DOHH2 (cell line): ENCODE results near the gene HHIPL2.

Experiments
- H3F3A ChIP-seq: fragments of 200-600 bp; sonication (generic), shearing (Covaris generic); 2 replicates; pipeline ENCODE4 v1.6.0; 2016; ENCODE audit warnings: antibody characterized with exemption, mild to moderate bottlenecking; ENCODE audit not compliant: control insufficient read depth, insufficient read depth
- H3K27ac ChIP-seq: fragments of 200-600 bp; sonication (generic); 2 replicates; pipeline ENCODE4 v1.5.1; 2014; ENCODE audit warnings: low read depth, mild to moderate bottlenecking, low read length, moderate library complexity
- H3K27me3 ChIP-seq: fragments of 200-600 bp; sonication (generic); 2 replicates; pipeline ENCODE4 v1.6.1; 2014; ENCODE audit warnings: mild to moderate bottlenecking, low read length, mixed read lengths; ENCODE audit not compliant: control insufficient read depth
- H3K36me3 ChIP-seq: fragments of 200-600 bp; sonication (generic); 2 replicates; pipeline ENCODE4 v1.6.1; 2014; ENCODE audit warnings: mild to moderate bottlenecking, low read length, moderate library complexity, mixed read lengths; ENCODE audit not compliant: control insufficient read depth
- H3K4me1 ChIP-seq: fragments of 200-600 bp; sonication (generic); 2 replicates; pipeline ENCODE4 v1.6.1; 2014; ENCODE audit warnings: mild to moderate bottlenecking, low read length, mixed read lengths; ENCODE audit not compliant: control insufficient read depth
- H3K4me2 ChIP-seq: fragments of 200-600 bp; sonication (generic); 2 replicates; pipeline ENCODE4 v1.6.0; 2014; ENCODE audit warnings: mild to moderate bottlenecking, low read length, moderate library complexity
- H3K4me3 ChIP-seq: fragments of 200-600 bp; sonication (generic); 2 replicates; pipeline ENCODE4 v1.5.1; 2014; ENCODE audit warnings: mild to moderate bottlenecking, low read length, mixed read lengths
- H3K79me2 ChIP-seq: fragments of 200-600 bp; sonication (generic); 2 replicates; pipeline ENCODE4 v1.6.1; 2014; ENCODE audit warnings: mild to moderate bottlenecking, low read length, mixed read lengths; ENCODE audit not compliant: control insufficient read depth
- H3K9me2 ChIP-seq: fragments of 200-600 bp; sonication (generic); replicated peaks from 2 replicates; pipeline ENCODE4 v1.6.1; 2014; ENCODE audit warnings: mild to moderate bottlenecking, low read length, mixed read lengths; ENCODE audit not compliant: control insufficient read depth
- H3K9me3 ChIP-seq: fragments of 200-600 bp; sonication (generic); 2 replicates; pipeline ENCODE4 v1.6.1; 2014; ENCODE audit warnings: antibody characterized with exemption, low read length, mixed read lengths; ENCODE audit not compliant: control insufficient read depth, insufficient read depth
- H4K20me1 ChIP-seq: fragments of 200-600 bp; sonication (generic); 2 replicates; pipeline ENCODE4 v1.6.0; 2014; ENCODE audit warnings: low read depth, mild to moderate bottlenecking, antibody characterized with exemption, low read length, moderate library complexity; ENCODE audit not compliant: control insufficient read depth, insufficient read depth
- EZH2phosphoT487 ChIP-seq: fragments of 200-600 bp; sonication (generic); IDR thresholded peaks from 2 replicates; pipeline ENCODE4 v1.6.1; 2017; ENCODE audit warnings: borderline replicate concordance, mild to moderate bottlenecking, antibody characterized with exemption, low read length, moderate library complexity, mixed read lengths
- TF ChIP-seq, protein P1 (sequence below): fragments of 200-600 bp; sonication (generic); IDR thresholded peaks from one replicate; pipeline ENCODE4 v1.5.1; 2014; ENCODE audit warnings: antibody characterized with exemption, mild to moderate bottlenecking, low read depth, low read length; ENCODE audit not compliant: poor library complexity, severe bottlenecking

The HHIPL2 gene

GRCh38 chr1:222539951-222540597 is 7.8 kb downstream of the HHIPL2 start:
- Histone ChIP-seq H3K79me2 (no peaks in the 10 kb centered on the region), H3K9me2 (no peaks in the 10 kb centered on the region), H3K27ac (no peak overlapping the region), H3K9me3 (no peaks in the 10 kb centered on the region), H3K4me3 (no peak overlapping the region), H4K20me1 (no peaks in the 10 kb centered on the region), H3K4me1 (no peaks in the 10 kb centered on the region), H3F3A (no peaks in the 10 kb centered on the region), H3K36me3 (no peaks in the 10 kb centered on the region), H3K4me2 (no peak overlapping the region), H3K27me3 (peaks cover 2% of the 10 kb centered on the region; the same call in 1 of the 2 replicates)
- no peak for TF ChIP-seq EZH2phosphoT487

DNA sequence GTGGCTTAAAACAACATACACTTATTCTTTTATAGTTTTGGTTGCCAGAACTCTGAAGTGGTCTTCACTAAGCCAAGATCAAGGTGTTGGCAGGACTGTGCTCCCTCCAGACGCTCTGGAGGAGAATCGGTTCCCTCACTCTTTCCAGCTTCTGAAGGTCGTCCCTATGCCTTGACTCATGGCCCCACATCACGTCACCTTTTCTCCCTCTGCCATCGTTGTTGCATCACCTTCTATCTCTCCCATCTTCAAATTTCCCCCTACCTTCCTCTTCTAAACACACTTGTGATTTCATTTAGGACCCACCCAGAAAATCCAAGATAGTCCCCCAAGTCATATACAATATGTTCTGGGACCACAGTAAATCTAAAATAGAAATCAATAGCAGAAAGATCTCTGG is 12.4 kb downstream of the HHIPL2 start:
- Histone ChIP-seq H3K27ac (no peak overlapping the region), H3K27me3 (peaks cover 2% of the 10 kb centered on the region; the same call in 1 of the 2 replicates), H3K4me2 (no peak overlapping the region), H3K9me3 (no peaks in the 10 kb centered on the region), H4K20me1 (no peaks in the 10 kb centered on the region), H3K4me1 (no peaks in the 10 kb centered on the region), H3K36me3 (no peaks in the 10 kb centered on the region), H3K9me2 (no peaks in the 10 kb centered on the region), H3F3A (no peaks in the 10 kb centered on the region), H3K4me3 (no peak overlapping the region), H3K79me2 (no peaks in the 10 kb centered on the region)
- TF ChIP-seq EZH2phosphoT487: no peak
- TF ChIP-seq, protein P1, sequence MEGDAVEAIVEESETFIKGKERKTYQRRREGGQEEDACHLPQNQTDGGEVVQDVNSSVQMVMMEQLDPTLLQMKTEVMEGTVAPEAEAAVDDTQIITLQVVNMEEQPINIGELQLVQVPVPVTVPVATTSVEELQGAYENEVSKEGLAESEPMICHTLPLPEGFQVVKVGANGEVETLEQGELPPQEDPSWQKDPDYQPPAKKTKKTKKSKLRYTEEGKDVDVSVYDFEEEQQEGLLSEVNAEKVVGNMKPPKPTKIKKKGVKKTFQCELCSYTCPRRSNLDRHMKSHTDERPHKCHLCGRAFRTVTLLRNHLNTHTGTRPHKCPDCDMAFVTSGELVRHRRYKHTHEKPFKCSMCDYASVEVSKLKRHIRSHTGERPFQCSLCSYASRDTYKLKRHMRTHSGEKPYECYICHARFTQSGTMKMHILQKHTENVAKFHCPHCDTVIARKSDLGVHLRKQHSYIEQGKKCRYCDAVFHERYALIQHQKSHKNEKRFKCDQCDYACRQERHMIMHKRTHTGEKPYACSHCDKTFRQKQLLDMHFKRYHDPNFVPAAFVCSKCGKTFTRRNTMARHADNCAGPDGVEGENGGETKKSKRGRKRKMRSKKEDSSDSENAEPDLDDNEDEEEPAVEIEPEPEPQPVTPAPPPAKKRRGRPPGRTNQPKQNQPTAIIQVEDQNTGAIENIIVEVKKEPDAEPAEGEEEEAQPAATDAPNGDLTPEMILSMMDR: no peak

GRCh38 chr1:222530852-222531251 is 17.1 kb downstream of the HHIPL2 start:
- no peaks in the 10 kb centered on the region for H4K20me1 ChIP-seq
- H3K79me2 ChIP-seq: no peaks in the 10 kb centered on the region
- no peaks in the 10 kb centered on the region for H3K36me3 ChIP-seq
- no peak overlapping the region for H3K4me2 ChIP-seq
- no peak overlapping the region for H3K27ac ChIP-seq
- no peaks in the 10 kb centered on the region for H3K4me1 ChIP-seq
- no peaks in the 10 kb centered on the region for H3F3A ChIP-seq
- TF ChIP-seq, protein P1: no peak
- no peak for TF ChIP-seq EZH2phosphoT487
- no peaks in the 10 kb centered on the region for H3K9me3 ChIP-seq
- no peak overlapping the region for H3K4me3 ChIP-seq
- peaks cover 2% of the 10 kb centered on the region; the same call in 1 of the 2 replicates for H3K27me3 ChIP-seq
- H3K9me2 ChIP-seq: no peaks in the 10 kb centered on the region

GRCh38 chr1:222529916-222530315 is 18.0 kb downstream of the HHIPL2 start:
- no peaks in the 10 kb centered on the region for H4K20me1 ChIP-seq
- no peaks in the 10 kb centered on the region for H3F3A ChIP-seq
- TF ChIP-seq EZH2phosphoT487: no peak
- TF ChIP-seq, protein P1: no peak
- no peaks in the 10 kb centered on the region for H3K9me2 ChIP-seq
- no peak overlapping the region for H3K4me3 ChIP-seq
- H3K27ac ChIP-seq: no peak overlapping the region
- H3K36me3 ChIP-seq: no peaks in the 10 kb centered on the region
- no peaks in the 10 kb centered on the region for H3K4me1 ChIP-seq
- H3K27me3 ChIP-seq: no peaks in the 10 kb centered on the region; the same call in 1 of the 2 replicates
- no peaks in the 10 kb centered on the region for H3K9me3 ChIP-seq
- no peak overlapping the region for H3K4me2 ChIP-seq
- no peaks in the 10 kb centered on the region for H3K79me2 ChIP-seq
